CD4-positive, alpha-beta T cell (primary cell): Measurements from ENCODE around the gene UBE2Q1. TPM values are rescaled to one million over a fixed set of nuclear protein-coding genes. Genes with fewer than 3 reads are reported as not detected.

Experiments used
- ATAC-seq: fragments of 200-7000 bp; cut with Tn5 transposase; one replicate; pipeline ENCODE4 v1.10.0; 2022; ENCODE audit warnings: mild to moderate bottlenecking; ENCODE audit not compliant: poor library complexity
- CTCF ChIA-PET: fragments of 350-600 bp; sonication (Branson Sonifier 250); formaldehyde crosslinking; loops from one replicate; lab custom pipeline; 2021; ENCODE audit warnings: antibody characterized with exemption, inconsistent platforms; lab: Charles Lee
- POLR2A ChIA-PET: fragments of 350-600 bp; sonication (Branson Sonifier 250); formaldehyde crosslinking; loops from one replicate; lab custom pipeline; 2021; ENCODE audit warnings: antibody characterized with exemption, inconsistent platforms; lab: Charles Lee
- DNase-seq, 14 experiments: peaks; one replicate each; pipeline ENCODE4 v3.0.0-alpha.2; 2013 to 2020; ENCODE audit warnings: mixed read lengths in 2 of 14
- H3K27ac ChIP-seq, 2 donors: one replicate each; pipeline versions ENCODE4 v1.5.1 to v1.7.0; 2013; ENCODE audit warnings: low read length in 2 of 2, low read depth in 1 of 2, mild to moderate bottlenecking in 1 of 2
- H3K27me3 ChIP-seq, 2 experiments: 1 replicate in 1 of 2; 2 replicates in 1 of 2; pipeline versions ENCODE4 v1.6.1 to v1.7.0; 2013; ENCODE audit warnings: low read length in 2 of 2, control low read depth in 1 of 2, mild to moderate bottlenecking in 1 of 2, moderate library complexity in 1 of 2; ENCODE audit not compliant: insufficient read depth in 2 of 2, control insufficient read depth in 1 of 2
- H3K36me3 ChIP-seq: one replicate; pipeline ENCODE4 v1.6.1; 2013; ENCODE audit warnings: low read length, control low read depth; ENCODE audit not compliant: insufficient read depth
- H3K4me1 ChIP-seq: one replicate; pipeline ENCODE4 v1.6.1; 2013; ENCODE audit warnings: low read length, control low read depth; ENCODE audit not compliant: insufficient read depth
- H3K4me3 ChIP-seq: one replicate; pipeline ENCODE4 v1.5.1; 2013; ENCODE audit warnings: mild to moderate bottlenecking, low read length, moderate library complexity
- H3K9me3 ChIP-seq, 2 experiments: 1 replicate in 1 of 2; 2 replicates in 1 of 2; pipeline versions ENCODE4 v1.6.1 to v1.7.0; 2013; ENCODE audit warnings: low read length in 2 of 2, mild to moderate bottlenecking in 2 of 2, control low read depth in 1 of 2, moderate library complexity in 1 of 2; ENCODE audit not compliant: control insufficient read depth in 1 of 2, insufficient read depth in 1 of 2
- H3K27ac Mint-ChIP-seq: one replicate; pipeline ENCODE4 v1.8.0; 2020; ENCODE audit warnings: mixed read lengths
- H3K27me3 Mint-ChIP-seq: one replicate; pipeline ENCODE4 v1.8.0; 2021; ENCODE audit warnings: mixed read lengths
- H3K36me3 Mint-ChIP-seq: one replicate; pipeline ENCODE4 v1.8.0; 2021; ENCODE audit warnings: low read depth, mixed read lengths
- H3K4me1 Mint-ChIP-seq: one replicate; pipeline ENCODE4 v1.8.0; 2021; ENCODE audit warnings: low read depth, mixed read lengths
- H3K4me3 Mint-ChIP-seq: one replicate; pipeline ENCODE4 v1.8.0; 2020; ENCODE audit warnings: mild to moderate bottlenecking, mixed read lengths
- H3K9me3 Mint-ChIP-seq: one replicate; pipeline ENCODE4 v1.8.0; 2020; ENCODE audit warnings: mixed read lengths
- intact Hi-C, 2 experiments: fragments of 100-400 bp; cut with DNase I in 1 of 2; cut with micrococcal nuclease in 1 of 2; formaldehyde crosslinking; loops; one replicate each; pipeline versions ENCODE4 v1.15.1 to v1.9.0; 2023 to 2025; cut with DNase I, micrococcal nuclease
- total RNA-seq, 174 experiments: library from RNA in 2 of 174; stranded (reverse) in 2 of 174; gene quantifications; one replicate each; pipeline ENCODE4 v1.2.3 and lab custom pipeline; 2021 to 2026
- TF ChIP-seq, protein P1 (sequence below): fragments of 200-600 bp; IDR thresholded peaks from one replicate; pipeline ENCODE4 v1.8.0; 2022; ENCODE audit warnings: antibody characterized with exemption, mild to moderate bottlenecking

Gene UBE2Q1
- total RNA-seq, 2 experiments from 2014 or later: 78.7 to 82.3 TPM

- H3K9me3 Mint-ChIP-seq: no peaks in the 10 kb centered on the region
- H3K27me3 ChIP-seq: peaks cover 0 to 5% of the 10 kb centered on the region in 2 experiments
- no peaks in the 10 kb centered on the region for H3K36me3 ChIP-seq
- no peak overlapping the region for H3K4me3 ChIP-seq
- H3K27me3 Mint-ChIP-seq: peaks cover 13% of the 10 kb centered on the region
- ATAC-seq (no peak), DNase-seq (no peak)
- H3K27ac ChIP-seq: no peak overlapping the region
- no peak overlapping the region for H3K4me3 Mint-ChIP-seq
- H3K27ac Mint-ChIP-seq: no peak overlapping the region
- TF ChIP-seq, protein P1, sequence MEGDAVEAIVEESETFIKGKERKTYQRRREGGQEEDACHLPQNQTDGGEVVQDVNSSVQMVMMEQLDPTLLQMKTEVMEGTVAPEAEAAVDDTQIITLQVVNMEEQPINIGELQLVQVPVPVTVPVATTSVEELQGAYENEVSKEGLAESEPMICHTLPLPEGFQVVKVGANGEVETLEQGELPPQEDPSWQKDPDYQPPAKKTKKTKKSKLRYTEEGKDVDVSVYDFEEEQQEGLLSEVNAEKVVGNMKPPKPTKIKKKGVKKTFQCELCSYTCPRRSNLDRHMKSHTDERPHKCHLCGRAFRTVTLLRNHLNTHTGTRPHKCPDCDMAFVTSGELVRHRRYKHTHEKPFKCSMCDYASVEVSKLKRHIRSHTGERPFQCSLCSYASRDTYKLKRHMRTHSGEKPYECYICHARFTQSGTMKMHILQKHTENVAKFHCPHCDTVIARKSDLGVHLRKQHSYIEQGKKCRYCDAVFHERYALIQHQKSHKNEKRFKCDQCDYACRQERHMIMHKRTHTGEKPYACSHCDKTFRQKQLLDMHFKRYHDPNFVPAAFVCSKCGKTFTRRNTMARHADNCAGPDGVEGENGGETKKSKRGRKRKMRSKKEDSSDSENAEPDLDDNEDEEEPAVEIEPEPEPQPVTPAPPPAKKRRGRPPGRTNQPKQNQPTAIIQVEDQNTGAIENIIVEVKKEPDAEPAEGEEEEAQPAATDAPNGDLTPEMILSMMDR: no peak
- no peaks in the 10 kb centered on the region for H3K4me1 Mint-ChIP-seq
- intact Hi-C loops: no loop called here
- H3K4me1 ChIP-seq: no peaks in the 10 kb centered on the region
- ChIA-PET CTCF (interaction anchor here (1.2 kb wide), 1 partner anchor 41 kb away, joined by 3 read pairs; no protein-coding TSS in a partner anchor), POLR2A (no interaction called here)
- H3K36me3 Mint-ChIP-seq: no peaks in the 10 kb centered on the region
- no peaks in the 10 kb centered on the region for H3K9me3 ChIP-seq
Observed at GRCh38 chr1:154520333-154520732, 38.1 kb downstream of the UBE2Q1 start.

DNA sequence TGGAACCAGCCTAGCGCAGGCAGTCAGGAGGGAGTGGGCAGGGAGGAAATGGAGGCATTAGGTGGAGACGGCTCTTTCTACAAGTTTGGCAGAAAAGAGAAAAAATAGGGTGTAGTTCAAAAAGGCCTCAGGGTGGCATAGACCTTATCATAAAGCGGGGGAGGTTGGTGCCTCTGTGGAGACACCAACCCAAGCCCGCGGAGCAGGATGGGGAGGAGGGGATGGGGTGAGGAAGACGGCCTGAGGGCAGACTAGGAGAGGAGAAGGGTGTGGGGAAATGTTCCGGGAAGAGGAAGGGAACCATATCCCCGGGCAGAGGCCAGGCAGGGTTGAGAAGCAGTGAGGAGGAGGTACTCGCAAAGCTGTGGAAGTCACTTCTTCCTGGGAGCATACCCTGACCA, 38.9 kb downstream of the UBE2Q1 start:
- intact Hi-C loops: no loop called here
- CTCF ChIA-PET: interaction anchor here (1.2 kb wide), 1 partner anchor 40 kb away, joined by 3 read pairs; no protein-coding TSS in a partner anchor
- H3K9me3 Mint-ChIP-seq: no peaks in the 10 kb centered on the region

DNA sequence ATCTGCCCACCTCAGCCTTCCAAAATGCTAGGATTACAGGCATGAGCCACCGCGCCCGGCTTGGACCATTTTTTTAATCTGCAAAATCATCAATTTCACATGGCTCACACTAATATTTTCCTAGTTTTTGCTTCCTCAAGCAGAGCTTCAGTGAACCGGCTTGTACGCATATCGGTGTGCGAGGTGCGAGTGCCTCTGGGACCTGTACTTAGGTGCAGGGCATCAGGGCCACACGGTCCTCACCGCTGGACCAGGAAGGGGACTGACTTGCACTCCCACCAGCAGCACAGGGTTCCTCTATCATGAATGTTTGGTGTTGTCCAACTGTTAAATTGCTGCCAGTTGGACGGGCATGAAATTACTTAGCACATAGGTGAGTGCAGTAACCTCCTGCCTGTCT, 40.8 kb downstream of the UBE2Q1 start:
- Histone ChIP-seq H3K36me3 (no peaks in the 10 kb centered on the region), H3K9me3 (no peaks in the 10 kb centered on the region), H3K4me1 (no peaks in the 10 kb centered on the region), H3K4me3 (no peak overlapping the region), H3K27ac (no peak overlapping the region), H3K27me3 (peaks cover 0 to 5% of the 10 kb centered on the region in 2 experiments)
- no peak overlapping the region for H3K27ac Mint-ChIP-seq
- H3K27me3 Mint-ChIP-seq: peaks cover 19% of the 10 kb centered on the region
- no peaks in the 10 kb centered on the region for H3K4me1 Mint-ChIP-seq
- ChIA-PET POLR2A (no interaction called here), CTCF (no interaction called here)
- DNase-seq: no peak
- TF ChIP-seq, protein P1: no peak
- intact Hi-C loops: no loop called here
- no peak for ATAC-seq
- H3K4me3 Mint-ChIP-seq: no peak overlapping the region
- no peaks in the 10 kb centered on the region for H3K36me3 Mint-ChIP-seq
- H3K9me3 Mint-ChIP-seq: no peaks in the 10 kb centered on the region

More for the DNA sequence above, 38.9 kb downstream of the UBE2Q1 start:
- Histone ChIP-seq H3K4me3 (no peak overlapping the region), H3K27me3 (peaks cover 0 to 5% of the 10 kb centered on the region in 2 experiments), H3K36me3 (no peaks in the 10 kb centered on the region), H3K4me1 (no peaks in the 10 kb centered on the region), H3K9me3 (no peaks in the 10 kb centered on the region), H3K27ac (no peak overlapping the region)
- no peaks in the 10 kb centered on the region for H3K36me3 Mint-ChIP-seq
- POLR2A ChIA-PET: no interaction called here
- no peak for DNase-seq
- H3K4me1 Mint-ChIP-seq: no peaks in the 10 kb centered on the region
- H3K27me3 Mint-ChIP-seq: peaks cover 13% of the 10 kb centered on the region
- H3K4me3 Mint-ChIP-seq: no peak overlapping the region
- TF ChIP-seq, protein P1: no peak
- no peak overlapping the region for H3K27ac Mint-ChIP-seq
- ATAC-seq: no peak
